ENCODE data around the gene SLC7A1. TPM values are rescaled to one million over a fixed set of nuclear protein-coding genes. Genes with fewer than 3 reads are reported as not detected.

SLC7A1 gene
- total and polyA plus RNA-seq, 2 of the 4 experiments (the other 2 are of a cell fraction) = 9.7 to 22.3 TPM

DNA sequence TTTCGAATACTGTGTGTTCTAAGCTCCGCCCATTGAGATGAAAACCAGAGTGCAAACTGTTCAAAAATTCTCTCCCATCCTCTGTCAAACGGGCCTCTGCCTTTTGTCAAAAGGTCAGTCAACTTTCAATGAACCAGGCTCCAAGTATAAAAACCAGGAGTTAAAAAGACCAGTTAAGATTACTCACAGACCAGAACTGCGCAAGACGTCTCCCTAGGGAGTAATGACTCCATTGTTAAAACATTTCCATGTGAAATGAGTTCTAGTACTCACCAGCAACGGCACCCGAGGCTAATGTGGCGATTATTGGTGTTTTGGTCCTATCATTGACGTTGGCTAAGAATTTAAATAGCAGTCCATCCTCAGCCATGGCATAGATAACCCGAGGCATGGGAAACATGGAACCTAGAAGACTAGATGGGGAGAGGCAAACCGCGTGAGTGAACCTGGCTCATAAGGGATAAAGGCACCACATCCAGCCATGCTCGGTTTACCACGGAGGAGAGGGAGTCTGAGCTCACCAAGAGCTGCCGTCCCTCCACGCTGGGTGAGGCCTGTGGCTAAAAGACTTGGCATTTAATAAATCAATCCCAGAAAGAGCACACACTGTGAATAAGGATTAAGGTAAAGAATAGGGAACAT lies 73.3 kb downstream of the SLC7A1 start:
- Histone ChIP-seq H4K5ac (ENCODE audit: low read depth, low read length) (no peak overlapping the region), H3K9me3 (ENCODE audit: control insufficient read depth, insufficient read depth, low read length) (no peaks in the 10 kb centered on the region), H3K27ac (ENCODE audit: insufficient read depth, low read length) (no peak overlapping the region), H2AFZ (replicated peaks; ENCODE audit: low read length, poor library complexity) (no peak overlapping the region), H3K14ac (replicated peaks; ENCODE audit: low read depth, low read length) (no peak overlapping the region), H2BK120ac (ENCODE audit: low read depth, low read length) (peak overlapping the region; percentile 5; the same call in 1 of the 2 replicates), H3K27me3 (ENCODE audit: control insufficient read depth, insufficient read depth, low read length) (no peaks in the 10 kb centered on the region), H3K56ac (ENCODE audit: extremely low read depth, insufficient read depth, low read length) (no peak overlapping the region), H3K9ac (ENCODE audit: low read depth, low read length) (no peak overlapping the region), H3K36me3 (ENCODE audit: control insufficient read depth, insufficient read depth, low read length) (peaks cover 52% of the 10 kb centered on the region), H2AK9ac (replicated peaks; ENCODE audit: low read depth, low read length, poor library complexity) (no peak overlapping the region), H4K20me1 (ENCODE audit: insufficient read depth, low read length) (peaks cover 6% of the 10 kb centered on the region; the same call in 1 of the 2 replicates), H3K4ac (ENCODE audit: low read depth, low read length) (no peak overlapping the region), H2BK5ac (ENCODE audit: low read depth, low read length, poor library complexity, severe bottlenecking) (no peak overlapping the region), H3K18ac (ENCODE audit: low read depth, low read length) (no peak overlapping the region), H2BK20ac (ENCODE audit: low read depth, low read length) (no peak overlapping the region), H2AK5ac (ENCODE audit: low read depth, low read length) (no peak overlapping the region), H4K91ac (ENCODE audit: insufficient read depth, low read depth, low read length) (no peak overlapping the region), H3K23ac (ENCODE audit: low read depth, low read length) (no peak overlapping the region), H3K4me1 (ENCODE audit: control insufficient read depth, insufficient read depth, low read length) (peaks cover 7% of the 10 kb centered on the region), H4K8ac (ENCODE audit: low read depth in 2 of 2, low read length in 2 of 2) (no peak overlapping the region), H3K4me3 (ENCODE audit: insufficient read depth, low read depth, low read length) (no peak overlapping the region), H2BK15ac (ENCODE audit: low read depth, low read length) (no peak overlapping the region), H3K9me1 (ENCODE audit: insufficient read depth, low read length) (peaks cover 14% of the 10 kb centered on the region), H3K79me1 (ENCODE audit: low read depth in 1 of 2, low read length in 2 of 2) (peaks cover 33 to 52% of the 10 kb centered on the region in 2 experiments), H3K4me2 (ENCODE audit: low read depth, low read length) (no peak overlapping the region)
- DNase-seq (peak; percentile 61), ATAC-seq (ENCODE audit: low read depth) (no peak)
- peak; percentile 26; the same call in 1 of the 2 replicates for TF ChIP-seq CEBPB (IDR thresholded peaks at IDR 0.05; ENCODE audit: low read depth, low read length)
- TF ChIP-seq, protein P1, sequence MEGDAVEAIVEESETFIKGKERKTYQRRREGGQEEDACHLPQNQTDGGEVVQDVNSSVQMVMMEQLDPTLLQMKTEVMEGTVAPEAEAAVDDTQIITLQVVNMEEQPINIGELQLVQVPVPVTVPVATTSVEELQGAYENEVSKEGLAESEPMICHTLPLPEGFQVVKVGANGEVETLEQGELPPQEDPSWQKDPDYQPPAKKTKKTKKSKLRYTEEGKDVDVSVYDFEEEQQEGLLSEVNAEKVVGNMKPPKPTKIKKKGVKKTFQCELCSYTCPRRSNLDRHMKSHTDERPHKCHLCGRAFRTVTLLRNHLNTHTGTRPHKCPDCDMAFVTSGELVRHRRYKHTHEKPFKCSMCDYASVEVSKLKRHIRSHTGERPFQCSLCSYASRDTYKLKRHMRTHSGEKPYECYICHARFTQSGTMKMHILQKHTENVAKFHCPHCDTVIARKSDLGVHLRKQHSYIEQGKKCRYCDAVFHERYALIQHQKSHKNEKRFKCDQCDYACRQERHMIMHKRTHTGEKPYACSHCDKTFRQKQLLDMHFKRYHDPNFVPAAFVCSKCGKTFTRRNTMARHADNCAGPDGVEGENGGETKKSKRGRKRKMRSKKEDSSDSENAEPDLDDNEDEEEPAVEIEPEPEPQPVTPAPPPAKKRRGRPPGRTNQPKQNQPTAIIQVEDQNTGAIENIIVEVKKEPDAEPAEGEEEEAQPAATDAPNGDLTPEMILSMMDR (conservative IDR thresholded peaks at IDR 0.05; ENCODE audit: low read depth, low read length) = no peak
- intact Hi-C loops (cut with micrococcal nuclease) (loop anchor here (5.0 kb wide), 1 partner anchor 70 kb away; no protein-coding TSS in a partner anchor), dilution Hi-C loops (cut with HindIII; ENCODE audit: low sequenced_read_pairs, unreplicated experiment) (no loop called here), in situ Hi-C loops (cut with MboI; ENCODE audit: low sequenced_read_pairs) (no loop called here)
- 100% methylated on average over 1 of the region's 16 CpGs; no CpG with 5 or more reads in 1 of the 2 experiments for WGBS, 2 experiments (ENCODE audit: extremely low coverage in 2 of 2, insufficient read length in 1 of 2)
- no TSS peak for BruUV-seq (replicated peaks)
- ChIA-PET CTCF (interaction anchor here (0.5 kb wide), 1 partner anchor 691 kb away, joined by 3 read pairs; no protein-coding TSS in a partner anchor), POLR2A (ENCODE audit: unreplicated experiment) (no interaction called here)
